Fibroblast of mammary gland (primary cell): Measurements from ENCODE around the gene KIAA1671.
"Not testable (repeated sequence)": the region's sequence is repeated elsewhere in the genome, so short reads cannot be mapped to it uniquely, and the experiment has no call there.

ENCODE experiments used
- DNase-seq: peaks from one replicate; pipeline ENCODE4 v3.0.0-alpha.2; 2010; ENCODE audit warnings: low read depth
- H3K4me3 ChIP-seq: 2 replicates; pipeline ENCODE4 v1.5.1; 2011; ENCODE audit warnings: low read depth, mild to moderate bottlenecking, low read length, moderate library complexity; ENCODE audit not compliant: control insufficient read depth
- TF ChIP-seq, protein P1 (sequence below): conservative IDR thresholded peaks from 2 replicates; pipeline ENCODE4 v1.5.1; 2011; ENCODE audit warnings: low read depth, low read length, inconsistent platforms; ENCODE audit not compliant: control insufficient read depth, insufficient read depth

KIAA1671 gene

DNA sequence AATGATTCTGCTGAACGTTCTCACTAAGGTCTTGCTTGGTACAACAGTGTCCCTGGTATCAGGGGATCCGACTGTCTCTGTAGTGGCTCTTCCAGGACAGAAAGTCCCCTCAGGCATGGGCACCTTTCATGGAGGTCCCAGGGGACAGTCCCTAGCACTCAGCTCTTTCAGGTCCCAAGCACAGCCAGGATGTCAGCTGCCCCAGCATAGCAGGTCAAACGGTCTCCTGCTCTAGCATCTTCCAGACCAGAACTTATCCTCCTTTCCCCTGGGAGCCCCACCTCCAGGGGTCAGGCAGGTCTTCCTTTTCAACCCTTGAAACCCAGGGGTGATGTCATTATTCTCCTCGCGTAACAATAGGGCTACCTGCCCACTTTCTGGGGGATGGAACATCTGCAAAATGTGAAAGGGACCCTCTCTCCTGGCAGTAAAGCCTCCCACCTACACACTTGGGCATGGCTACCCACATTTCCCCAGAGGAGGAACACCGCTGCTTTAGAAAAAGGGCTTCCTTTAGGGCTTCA, 222.4 kb downstream of the KIAA1671 start:
- no peak for DNase-seq
- TF ChIP-seq, protein P1, sequence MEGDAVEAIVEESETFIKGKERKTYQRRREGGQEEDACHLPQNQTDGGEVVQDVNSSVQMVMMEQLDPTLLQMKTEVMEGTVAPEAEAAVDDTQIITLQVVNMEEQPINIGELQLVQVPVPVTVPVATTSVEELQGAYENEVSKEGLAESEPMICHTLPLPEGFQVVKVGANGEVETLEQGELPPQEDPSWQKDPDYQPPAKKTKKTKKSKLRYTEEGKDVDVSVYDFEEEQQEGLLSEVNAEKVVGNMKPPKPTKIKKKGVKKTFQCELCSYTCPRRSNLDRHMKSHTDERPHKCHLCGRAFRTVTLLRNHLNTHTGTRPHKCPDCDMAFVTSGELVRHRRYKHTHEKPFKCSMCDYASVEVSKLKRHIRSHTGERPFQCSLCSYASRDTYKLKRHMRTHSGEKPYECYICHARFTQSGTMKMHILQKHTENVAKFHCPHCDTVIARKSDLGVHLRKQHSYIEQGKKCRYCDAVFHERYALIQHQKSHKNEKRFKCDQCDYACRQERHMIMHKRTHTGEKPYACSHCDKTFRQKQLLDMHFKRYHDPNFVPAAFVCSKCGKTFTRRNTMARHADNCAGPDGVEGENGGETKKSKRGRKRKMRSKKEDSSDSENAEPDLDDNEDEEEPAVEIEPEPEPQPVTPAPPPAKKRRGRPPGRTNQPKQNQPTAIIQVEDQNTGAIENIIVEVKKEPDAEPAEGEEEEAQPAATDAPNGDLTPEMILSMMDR = no peak
- H3K4me3 ChIP-seq = no peak overlapping the region

GRCh38 chr22:25176175-25176574, 223.7 kb downstream of the KIAA1671 start:
- DNase-seq = no peak
- no peak overlapping the region for H3K4me3 ChIP-seq
- TF ChIP-seq, protein P1 = no peak

DNA sequence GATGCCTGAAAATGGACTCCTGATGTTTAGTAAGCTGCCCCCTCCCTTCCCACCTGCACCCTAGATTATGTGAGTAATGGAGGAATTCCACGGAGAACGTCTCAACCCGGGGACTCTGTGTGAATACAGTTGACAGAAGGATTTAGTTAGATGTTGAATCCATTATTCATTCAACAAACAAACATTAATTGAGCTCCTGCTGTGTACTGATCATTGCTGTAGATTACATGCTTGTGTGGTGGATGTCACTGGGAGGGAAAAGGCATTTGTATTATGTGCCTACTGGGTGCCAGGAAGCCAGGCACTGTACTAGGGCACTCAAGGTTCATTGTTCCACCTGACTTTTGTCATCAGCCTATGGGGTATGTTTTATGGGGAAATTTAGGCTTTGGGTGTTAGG, 224.3 kb downstream of the KIAA1671 start:
- DNase-seq = no peak
- H3K4me3 ChIP-seq = no peak overlapping the region
- TF ChIP-seq, protein P1 = no peak

- TF ChIP-seq, protein P1 = no peak
- no peak for DNase-seq
- H3K4me3 ChIP-seq = no peak overlapping the region
Observed at GRCh38 chr22:25177226-25177625, 224.7 kb downstream of the KIAA1671 start.

GRCh38 chr22:25177895-25178294, 225.4 kb downstream of the KIAA1671 start:
- no peak overlapping the region for H3K4me3 ChIP-seq
- no peak for DNase-seq
- TF ChIP-seq, protein P1 = no peak

DNA sequence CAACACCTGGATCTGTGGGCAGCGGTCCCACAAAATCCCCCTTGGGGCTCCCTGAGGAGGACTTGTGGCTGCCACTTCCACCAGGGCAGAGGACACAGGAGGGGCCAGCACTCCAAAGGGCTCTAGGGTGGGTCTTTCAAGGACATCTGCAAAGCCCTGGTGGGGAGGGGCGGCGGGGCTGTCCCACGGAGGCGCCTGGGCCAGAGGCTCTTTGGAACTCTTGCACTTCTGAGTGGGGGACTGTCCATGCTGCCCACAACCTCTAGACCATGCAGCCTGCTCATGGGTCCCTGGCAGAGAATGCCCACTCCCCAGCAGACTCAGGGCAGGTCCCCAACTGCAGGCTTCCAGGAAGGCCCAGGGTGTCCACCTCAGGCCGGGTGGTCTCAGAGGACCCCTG, 225.8 kb downstream of the KIAA1671 start:
- DNase-seq, H3K4me3 ChIP-seq: not testable (repeated sequence)

DNA sequence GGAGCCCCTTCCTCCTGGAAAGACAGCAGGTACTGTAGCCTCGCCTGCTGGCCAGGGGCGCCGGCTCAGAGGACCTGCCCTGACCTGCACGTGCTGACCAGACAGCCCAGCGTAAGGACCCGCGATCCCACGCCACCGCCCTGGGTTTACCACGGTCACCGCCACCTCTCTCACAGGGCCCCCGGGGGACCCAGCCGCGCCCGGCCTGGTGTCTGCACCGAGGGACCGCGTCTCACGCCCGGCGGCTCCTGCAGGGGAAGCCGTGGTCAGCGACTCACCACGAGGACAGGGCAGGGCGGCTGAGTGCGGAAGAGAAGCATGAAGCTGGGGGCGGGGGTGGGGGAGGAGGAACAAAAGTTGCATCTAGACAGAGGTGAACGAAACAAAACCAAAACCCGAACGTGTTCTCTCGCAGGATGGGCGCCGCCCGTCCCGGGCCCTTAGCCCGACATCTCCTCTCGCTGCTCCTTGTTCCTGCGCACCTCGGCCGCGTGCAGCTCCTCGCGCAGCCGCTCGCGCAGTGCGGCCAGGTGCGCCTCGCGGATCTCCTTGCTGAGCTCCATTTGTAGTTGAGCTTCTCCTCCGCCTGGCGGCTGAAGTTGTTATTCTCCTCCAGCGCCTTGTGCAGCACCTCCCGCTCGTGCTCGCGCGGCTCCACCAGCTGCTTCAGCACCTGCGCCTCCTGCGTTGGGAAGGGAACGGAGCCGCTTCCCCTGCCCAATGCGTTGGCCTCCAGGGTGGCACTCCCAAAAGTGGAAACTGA, 226.5 kb downstream of the KIAA1671 start:
- H3K4me3 ChIP-seq, DNase-seq: not testable (repeated sequence)
